KOPT-K1 (cell line): ENCODE results near the gene PHF2.

Experiments used
- H3K27ac ChIP-seq: fragments of 200-600 bp; sonication (generic); 2 replicates; pipeline ENCODE4 v1.5.1; 2016; ENCODE audit warnings: antibody characterized with exemption, mild to moderate bottlenecking, low read depth, low read length; ENCODE audit not compliant: poor library complexity, severe bottlenecking
- H3K36me3 ChIP-seq: fragments of 200-600 bp; sonication (generic); 2 replicates; pipeline ENCODE4 v1.5.1; 2017; ENCODE audit warnings: antibody characterized with exemption, mild to moderate bottlenecking, low read length, moderate library complexity; ENCODE audit not compliant: insufficient read depth
- H3K9me3 ChIP-seq: fragments of 200-600 bp; sonication (generic); 2 replicates; pipeline ENCODE4 v1.5.1; 2017; ENCODE audit warnings: antibody characterized with exemption, low read length, mild to moderate bottlenecking; ENCODE audit not compliant: insufficient read depth, poor library complexity, severe bottlenecking

Gene PHF2

GRCh38 chr9:93598647-93599241 is 22.4 kb downstream of the PHF2 start:
- Histone ChIP-seq H3K27ac (peak overlapping the region; percentile 14), H3K9me3 (no peaks in the 10 kb centered on the region)

GRCh38 chr9:93599571-93600403 is 23.4 kb downstream of the PHF2 start:
- Histone ChIP-seq H3K9me3 (no peaks in the 10 kb centered on the region), H3K27ac (peak overlapping the region; percentile 36), H3K36me3 (no peaks in the 10 kb centered on the region)

More at GRCh38 chr9:93598647-93599241, 22.4 kb downstream of the PHF2 start:
- H3K36me3 ChIP-seq, result no peaks in the 10 kb centered on the region

GRCh38 chr9:93600504-93600903 is 24.1 kb downstream of the PHF2 start:
- Histone ChIP-seq H3K9me3 (no peaks in the 10 kb centered on the region), H3K27ac (peak overlapping the region; percentile 36), H3K36me3 (no peaks in the 10 kb centered on the region)

- H3K27ac ChIP-seq, result no peak overlapping the region
These were observed 24.7 kb downstream of the PHF2 start for GRCh38 chr9:93601063-93601462.

GRCh38 chr9:93601666-93602065 is 25.3 kb downstream of the PHF2 start:
- Histone ChIP-seq H3K9me3 (no peaks in the 10 kb centered on the region), H3K36me3 (no peaks in the 10 kb centered on the region), H3K27ac (no peak overlapping the region)

More at GRCh38 chr9:93601063-93601462, 24.7 kb downstream of the PHF2 start:
- no peaks in the 10 kb centered on the region for H3K36me3 ChIP-seq
- H3K9me3 ChIP-seq, result no peaks in the 10 kb centered on the region

GRCh38 chr9:93603011-93603410 is 26.6 kb downstream of the PHF2 start:
- no peaks in the 10 kb centered on the region for H3K9me3 ChIP-seq
- H3K27ac ChIP-seq, result no peak overlapping the region
- no peaks in the 10 kb centered on the region for H3K36me3 ChIP-seq

- Histone ChIP-seq H3K36me3 (no peaks in the 10 kb centered on the region), H3K9me3 (no peaks in the 10 kb centered on the region), H3K27ac (no peak overlapping the region)
These were observed 27.5 kb downstream of the PHF2 start for GRCh38 chr9:93603906-93604326.

GRCh38 chr9:93606187-93606586 is 29.8 kb downstream of the PHF2 start:
- peaks cover 16% of the 10 kb centered on the region for H3K9me3 ChIP-seq
- no peaks in the 10 kb centered on the region for H3K36me3 ChIP-seq
- no peak overlapping the region for H3K27ac ChIP-seq

- Histone ChIP-seq H3K9me3 (peaks cover 16% of the 10 kb centered on the region), H3K36me3 (no peaks in the 10 kb centered on the region)
These were observed 33.8 kb downstream of the PHF2 start for GRCh38 chr9:93610206-93610605.

GRCh38 chr9:93612052-93612795 is 35.8 kb downstream of the PHF2 start:
- Histone ChIP-seq H3K9me3 (peaks cover 16% of the 10 kb centered on the region), H3K27ac (no peak overlapping the region)

More at GRCh38 chr9:93610206-93610605, 33.8 kb downstream of the PHF2 start:
- H3K27ac ChIP-seq, result no peak overlapping the region

GRCh38 chr9:93612796-93613154 is 36.4 kb downstream of the PHF2 start:
- Histone ChIP-seq H3K36me3 (no peaks in the 10 kb centered on the region), H3K27ac (no peak overlapping the region), H3K9me3 (peaks cover 16% of the 10 kb centered on the region)

More at GRCh38 chr9:93612052-93612795, 35.8 kb downstream of the PHF2 start:
- no peaks in the 10 kb centered on the region for H3K36me3 ChIP-seq

GRCh38 chr9:93613174-93613573 is 36.8 kb downstream of the PHF2 start:
- Histone ChIP-seq H3K36me3 (no peaks in the 10 kb centered on the region), H3K9me3 (peaks cover 16% of the 10 kb centered on the region), H3K27ac (no peak overlapping the region)

GRCh38 chr9:93613791-93614190 is 37.4 kb downstream of the PHF2 start:
- no peak overlapping the region for H3K27ac ChIP-seq
- H3K9me3 ChIP-seq, result peaks cover 16% of the 10 kb centered on the region
- H3K36me3 ChIP-seq, result no peaks in the 10 kb centered on the region

GRCh38 chr9:93614830-93615468 is 38.6 kb downstream of the PHF2 start:
- no peak overlapping the region for H3K27ac ChIP-seq
- peaks cover 7% of the 10 kb centered on the region for H3K9me3 ChIP-seq
- no peaks in the 10 kb centered on the region for H3K36me3 ChIP-seq

- Histone ChIP-seq H3K36me3 (no peaks in the 10 kb centered on the region), H3K27ac (no peak overlapping the region), H3K9me3 (no peaks in the 10 kb centered on the region)
These were observed 39.7 kb downstream of the PHF2 start for GRCh38 chr9:93616044-93616443.
